ENCODE measurements around the gene KLHL22. TPM values are rescaled to one million over a fixed set of nuclear protein-coding genes. Genes with fewer than 3 reads are reported as not detected.

Gene KLHL22
- total and polyA plus RNA-seq, 2 of the 13 experiments (the other 11 are each of a cell fraction or from before 2014, with no cell fraction given): 10.9 to 14.8 TPM

- TF ChIP-seq, protein P1, sequence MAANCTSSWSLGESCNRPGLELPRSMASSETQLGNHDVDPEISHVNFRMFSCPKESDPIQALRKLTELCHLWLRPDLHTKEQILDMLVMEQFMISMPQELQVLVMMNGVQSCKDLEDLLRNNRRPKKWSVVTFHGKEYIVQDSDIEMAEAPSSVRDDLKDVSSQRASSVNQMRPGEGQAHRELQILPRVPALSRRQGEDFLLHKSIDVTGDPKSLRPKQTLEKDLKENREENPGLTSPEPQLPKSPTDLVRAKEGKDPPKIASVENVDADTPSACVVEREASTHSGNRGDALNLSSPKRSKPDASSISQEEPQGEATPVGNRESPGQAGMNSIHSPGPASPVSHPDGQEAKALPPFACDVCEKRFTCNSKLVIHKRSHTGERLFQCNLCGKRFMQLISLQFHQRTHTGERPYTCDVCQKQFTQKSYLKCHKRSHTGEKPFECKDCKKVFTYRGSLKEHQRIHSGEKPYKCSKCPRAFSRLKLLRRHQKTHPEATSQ (CRISPR knock-in tag; IDR thresholded peaks at IDR 0.05; ENCODE audit: borderline replicate concordance): no peak
- peak; percentile 37 for TF ChIP-seq AGO2 (optimal IDR thresholded peaks at IDR 0.05; ENCODE audit: low read depth, low read length)
- no peak for DNase-seq (ENCODE audit: low spot score)
- intact Hi-C loops (cut with micrococcal nuclease; ENCODE audit: unreplicated experiment) (no loop called here), in situ Hi-C loops (cut with HindIII; ENCODE audit: extremely low pct_ligation_motif_present, low pct_unique_long_range_greater_than_20kb) (no loop called here)
- H3K27me3 ChIP-seq (ENCODE audit: control insufficient read depth in 1 of 2, insufficient read depth in 2 of 2, low read length in 2 of 2): no peaks in the 10 kb centered on the region; a peak in 1 of 5 replicates
- H3K79me2 ChIP-seq (ENCODE audit: insufficient read depth, low read length): no peaks in the 10 kb centered on the region
- H4K20me1 ChIP-seq (ENCODE audit: insufficient read depth, low read length): no peaks in the 10 kb centered on the region
- no TSS peak for BruUV-seq (replicated peaks)
- ChIA-PET POLR2A (no interaction called here), CTCF (ENCODE audit: low intra/inter-chr PET ratio, low total read pairs) (no interaction called here)
- 94% methylated on average over 40 of the region's 45 CpGs for WGBS (ENCODE audit: low lambda C conversion rate)
- H2AFZ ChIP-seq (ENCODE audit: low read length): no peak overlapping the region
- H3K27ac ChIP-seq (ENCODE audit: extremely low read length, insufficient read depth, low read length): no peak overlapping the region
- no peaks in the 10 kb centered on the region for H3K4me1 ChIP-seq (ENCODE audit: insufficient read depth, low read length)
- H3K9ac ChIP-seq (ENCODE audit: insufficient read depth, low read depth, low read length): no peak overlapping the region
- H3K4me2 ChIP-seq (ENCODE audit: low read depth, low read length): no peak overlapping the region
- FAIRE-seq: no peak
- ATAC-seq: no peak
- H3K36me3 ChIP-seq (replicated peaks in 1 of 2; ENCODE audit: control insufficient read depth in 1 of 2, insufficient read depth in 2 of 2, low read length in 2 of 2): peaks cover 11 to 23% of the 10 kb centered on the region in 2 experiments; a peak in 4 of 5 replicates
- H3K4me3 ChIP-seq (replicated peaks in 1 of 3; ENCODE audit: insufficient read depth in 1 of 3, low read depth in 2 of 3, low read length in 3 of 3): no peak overlapping the region
- H3K9me3 ChIP-seq (ENCODE audit: low read length): no peaks in the 10 kb centered on the region
These were observed 90.2 kb downstream of the KLHL22 start for GRCh38 chr22:20405291-20405930.

DNA sequence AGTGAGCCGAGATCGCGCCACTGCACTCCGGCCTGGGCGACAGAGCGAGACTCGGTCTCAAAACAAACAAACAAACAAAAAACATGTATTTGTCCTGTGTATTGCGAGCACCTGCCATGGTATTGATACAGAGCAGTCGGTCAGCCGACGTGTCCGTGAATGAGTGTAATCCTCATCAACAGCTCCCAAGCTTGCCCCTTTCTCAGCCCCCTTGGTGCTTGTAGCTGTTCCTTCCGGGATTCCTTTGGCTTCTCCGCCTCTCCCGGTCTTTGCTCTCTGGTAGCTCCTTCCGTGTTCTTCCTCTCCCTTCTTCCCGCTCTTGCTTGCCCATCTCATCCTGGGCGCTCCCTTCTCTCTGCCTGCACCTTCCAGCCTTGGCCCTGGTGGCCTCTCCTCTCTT is 90.7 kb downstream of the KLHL22 start:
- no peak overlapping the region for H2AFZ ChIP-seq (ENCODE audit: low read length)
- 97% methylated on average over 18 of the region's 18 CpGs for WGBS (ENCODE audit: low lambda C conversion rate)
- DNase-seq (ENCODE audit: low spot score): no peak
- BruUV-seq (replicated peaks): no TSS peak
- H3K4me1 ChIP-seq (ENCODE audit: insufficient read depth, low read length): no peaks in the 10 kb centered on the region
- ATAC-seq: no peak
- no peak overlapping the region for H3K4me3 ChIP-seq (replicated peaks in 1 of 3; ENCODE audit: insufficient read depth in 1 of 3, low read depth in 2 of 3, low read length in 3 of 3)
- no peak overlapping the region for H3K9ac ChIP-seq (ENCODE audit: insufficient read depth, low read depth, low read length)
- no peak overlapping the region for H3K27ac ChIP-seq (ENCODE audit: extremely low read length, insufficient read depth, low read length)
- no peak overlapping the region for H3K4me2 ChIP-seq (ENCODE audit: low read depth, low read length)
- no peaks in the 10 kb centered on the region for H3K9me3 ChIP-seq (ENCODE audit: low read length)
- FAIRE-seq: no peak
- peaks cover 12 to 23% of the 10 kb centered on the region in 2 experiments; a peak in 4 of 5 replicates for H3K36me3 ChIP-seq (replicated peaks in 1 of 2; ENCODE audit: control insufficient read depth in 1 of 2, insufficient read depth in 2 of 2, low read length in 2 of 2)
- H3K27me3 ChIP-seq (ENCODE audit: control insufficient read depth in 1 of 2, insufficient read depth in 2 of 2, low read length in 2 of 2): no peaks in the 10 kb centered on the region; a peak in 1 of 5 replicates
- in situ Hi-C loops (cut with HindIII; ENCODE audit: extremely low pct_ligation_motif_present, low pct_unique_long_range_greater_than_20kb): no loop called here
- intact Hi-C loops (cut with micrococcal nuclease; ENCODE audit: unreplicated experiment): no loop called here
- no peaks in the 10 kb centered on the region for H4K20me1 ChIP-seq (ENCODE audit: insufficient read depth, low read length)
- CTCF ChIA-PET (ENCODE audit: low intra/inter-chr PET ratio, low total read pairs): no interaction called here
- POLR2A ChIA-PET: no interaction called here
- peaks cover under 1% of the 10 kb centered on the region for H3K79me2 ChIP-seq (ENCODE audit: insufficient read depth, low read length)
- no peak for TF ChIP-seq ZBTB43 (CRISPR knock-in tag; conservative IDR thresholded peaks at IDR 0.05)
- TF ChIP-seq MLLT10 (CRISPR knock-in tag; IDR thresholded peaks at IDR 0.05): no peak
- no peak for TF ChIP-seq ZNF18 (CRISPR knock-in tag; IDR thresholded peaks at IDR 0.05; ENCODE audit: insufficient replicate concordance)
- TF ChIP-seq, protein P2, sequence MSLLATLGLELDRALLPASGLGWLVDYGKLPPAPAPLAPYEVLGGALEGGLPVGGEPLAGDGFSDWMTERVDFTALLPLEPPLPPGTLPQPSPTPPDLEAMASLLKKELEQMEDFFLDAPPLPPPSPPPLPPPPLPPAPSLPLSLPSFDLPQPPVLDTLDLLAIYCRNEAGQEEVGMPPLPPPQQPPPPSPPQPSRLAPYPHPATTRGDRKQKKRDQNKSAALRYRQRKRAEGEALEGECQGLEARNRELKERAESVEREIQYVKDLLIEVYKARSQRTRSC (CRISPR knock-in tag; IDR thresholded peaks at IDR 0.05; ENCODE audit: low read depth): no peak
- TF ChIP-seq, protein P3, sequence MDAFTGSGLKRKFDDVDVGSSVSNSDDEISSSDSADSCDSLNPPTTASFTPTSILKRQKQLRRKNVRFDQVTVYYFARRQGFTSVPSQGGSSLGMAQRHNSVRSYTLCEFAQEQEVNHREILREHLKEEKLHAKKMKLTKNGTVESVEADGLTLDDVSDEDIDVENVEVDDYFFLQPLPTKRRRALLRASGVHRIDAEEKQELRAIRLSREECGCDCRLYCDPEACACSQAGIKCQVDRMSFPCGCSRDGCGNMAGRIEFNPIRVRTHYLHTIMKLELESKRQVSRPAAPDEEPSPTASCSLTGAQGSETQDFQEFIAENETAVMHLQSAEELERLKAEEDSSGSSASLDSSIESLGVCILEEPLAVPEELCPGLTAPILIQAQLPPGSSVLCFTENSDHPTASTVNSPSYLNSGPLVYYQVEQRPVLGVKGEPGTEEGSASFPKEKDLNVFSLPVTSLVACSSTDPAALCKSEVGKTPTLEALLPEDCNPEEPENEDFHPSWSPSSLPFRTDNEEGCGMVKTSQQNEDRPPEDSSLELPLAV (CRISPR knock-in tag; conservative IDR thresholded peaks at IDR 0.05; ENCODE audit: low read depth): no peak
- TF ChIP-seq ZNF746 (CRISPR knock-in tag; IDR thresholded peaks at IDR 0.05): no peak
- TF ChIP-seq RFXAP (CRISPR knock-in tag; IDR thresholded peaks at IDR 0.05; ENCODE audit: borderline replicate concordance): no peak
- no peak for TF ChIP-seq ZIK1 (CRISPR knock-in tag; IDR thresholded peaks at IDR 0.05; ENCODE audit: borderline replicate concordance, low read depth)

All from HepG2 (cell line).